ENCODE data around the gene ZNF419. TPM values are rescaled to one million over a fixed set of nuclear protein-coding genes. Genes with fewer than 3 reads are reported as not detected.
"Not testable (repeated sequence)": the region's sequence is repeated elsewhere in the genome, so short reads cannot be mapped to it uniquely, and the experiment has no call there.

ZNF419 gene
- polyA plus RNA-seq (2013, experiment 1 of 2): 5.6 TPM
- 5.6 TPM for polyA plus RNA-seq (2013, experiment 2 of 2)

DNA sequence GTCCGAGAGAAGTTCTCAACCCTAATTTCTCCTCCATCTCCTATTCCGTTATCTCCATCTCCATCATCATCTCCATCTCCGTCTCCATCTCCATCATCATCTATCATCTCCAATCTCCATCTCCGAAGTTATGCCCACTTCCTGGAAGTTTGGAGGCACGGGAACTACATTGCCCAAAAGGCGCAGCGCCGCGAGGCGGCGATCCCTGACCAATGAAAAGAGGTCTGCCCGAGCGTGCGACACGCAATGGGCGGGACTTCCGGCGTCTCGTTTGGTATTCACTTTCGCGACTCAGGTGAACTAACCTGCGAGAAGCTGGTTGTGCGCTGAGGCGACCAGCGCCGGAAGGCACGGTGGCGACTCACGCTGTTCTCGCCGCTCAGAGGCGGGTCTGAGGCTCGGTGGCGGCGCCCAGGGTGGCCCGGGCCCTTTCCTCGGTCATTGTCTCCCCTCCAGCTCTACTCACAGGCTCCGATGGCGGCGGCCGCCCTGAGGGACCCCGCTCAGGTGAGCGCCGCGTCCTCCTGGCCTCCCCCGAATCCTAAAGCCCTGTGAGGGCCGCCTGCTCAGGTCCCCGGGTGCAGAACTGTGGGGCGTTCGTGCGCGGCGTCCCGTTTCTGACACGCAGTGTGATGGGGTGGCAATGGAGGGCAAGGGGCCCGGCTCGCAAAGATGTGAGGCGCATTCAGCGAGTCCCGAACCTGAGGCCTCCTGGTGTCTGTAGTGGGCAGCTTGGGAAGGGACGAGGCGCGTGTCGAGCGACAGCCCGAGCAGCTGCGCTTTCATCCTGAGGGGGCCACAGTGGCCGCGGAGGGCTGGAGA lies at the start of gene ZNF419:
ZNF419 (plus strand) TSS at position 274 of the 822 bp plus-strand sequence; CDS start at position 475, 201 bp downstream.
- H3K14ac ChIP-seq (ENCODE audit: low read length in 2 of 2): peak within 1 kb of the TSS; percentile 15 to 93
- WGBS: 2% methylated on average over 37 of the region's 69 CpGs
- not testable (repeated sequence) for H2BK120ac ChIP-seq (ENCODE audit: low read depth, low read length)

DNA sequence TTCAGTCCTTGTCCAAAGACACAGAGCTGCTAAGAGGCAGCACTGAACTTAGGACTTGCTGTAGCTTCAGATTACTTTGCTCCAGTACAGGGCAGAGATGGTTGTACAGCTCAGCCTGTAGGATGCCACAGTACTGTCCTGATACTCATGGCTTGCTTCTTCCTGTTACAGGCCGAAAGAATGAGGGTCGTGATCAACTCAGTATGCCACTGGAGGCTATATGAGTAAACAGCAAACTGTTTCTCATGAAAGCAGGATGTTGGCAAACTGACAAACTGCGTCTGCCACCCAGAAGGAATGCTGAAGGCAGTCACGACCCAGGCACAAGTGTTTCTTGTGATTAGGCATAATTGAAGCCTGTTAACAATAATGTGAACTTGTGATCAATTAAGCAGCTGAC lies 49.6 kb upstream of the ZNF419 start:
- Histone ChIP-seq H3K9ac (ENCODE audit: low read length) (no peak overlapping the region), H3K79me1 (replicated peaks; ENCODE audit: low read length, poor library complexity, severe bottlenecking) (peaks cover 34% of the 10 kb centered on the region), H3K9me3 (ENCODE audit: control insufficient read depth, low read length) (peaks cover 16% of the 10 kb centered on the region), H2BK15ac (ENCODE audit: low read depth, poor library complexity, severe bottlenecking) (no peak overlapping the region), H3K4me1 (ENCODE audit: control insufficient read depth, insufficient read depth, low read depth, low read length) (peaks cover 2% of the 10 kb centered on the region), H2BK12ac (ENCODE audit: low read length in 2 of 2) (no peak overlapping the region), H2AK5ac (ENCODE audit: low read length, severe bottlenecking) (no peak overlapping the region), H3K4me3 (ENCODE audit: insufficient read depth in 1 of 2, low read depth in 1 of 2, low read length in 2 of 2) (no peak overlapping the region), H3K23ac (ENCODE audit: low read length in 2 of 2) (no peak overlapping the region), H4K91ac (ENCODE audit: low read length) (no peak overlapping the region), H2BK5ac (ENCODE audit: low read depth, low read length, poor library complexity, severe bottlenecking) (no peak overlapping the region), H3K4me2 (ENCODE audit: low read length, poor library complexity, severe bottlenecking) (no peak overlapping the region), H3K27me3 (ENCODE audit: control insufficient read depth in 1 of 2, insufficient read depth in 1 of 2, low read length in 2 of 2) (no peaks in the 10 kb centered on the region), H4K8ac (ENCODE audit: low read length) (no peak overlapping the region), H3K14ac (ENCODE audit: low read length in 2 of 2) (no peak overlapping the region), H3K18ac (ENCODE audit: low read depth in 1 of 2, low read length in 2 of 2) (no peak overlapping the region), H2BK120ac (ENCODE audit: low read depth, low read length) (no peak overlapping the region), H3K36me3 (ENCODE audit: control insufficient read depth in 1 of 2, insufficient read depth in 2 of 2, low read depth in 1 of 2, low read length in 2 of 2) (peaks cover 36 to 44% of the 10 kb centered on the region in 2 experiments), H3K27ac (ENCODE audit: low read length, poor library complexity, severe bottlenecking) (no peak overlapping the region), H3K4ac (ENCODE audit: low read depth in 1 of 2, low read length in 2 of 2) (no peak overlapping the region), H2AFZ (ENCODE audit: low read depth, low read length) (no peak overlapping the region)
- no peak for DNase-seq
- WGBS: 92% methylated on average over 3 of the region's 4 CpGs

More for the DNA sequence above, at the start of gene ZNF419:
- peak within 1 kb of the TSS; percentile 100 for H2AFZ ChIP-seq (ENCODE audit: low read depth, low read length)
- H3K4me1 ChIP-seq (ENCODE audit: control insufficient read depth, insufficient read depth, low read depth, low read length); H3K27me3 ChIP-seq (ENCODE audit: control insufficient read depth in 1 of 2, insufficient read depth in 1 of 2, low read length in 2 of 2); H2BK5ac ChIP-seq (ENCODE audit: low read depth, low read length, poor library complexity, severe bottlenecking); H2BK12ac ChIP-seq (ENCODE audit: low read length in 2 of 2); H3K9me3 ChIP-seq (ENCODE audit: control insufficient read depth, low read length); H3K27ac ChIP-seq (ENCODE audit: low read length, poor library complexity, severe bottlenecking): not testable (repeated sequence)
- peak; percentile 85 for DNase-seq
- peak within 1 kb of the TSS; percentile 89 for H4K91ac ChIP-seq (ENCODE audit: low read length)
- peaks cover 20% of the 10 kb centered on the region for H3K79me1 ChIP-seq (replicated peaks; ENCODE audit: low read length, poor library complexity, severe bottlenecking)
- peak within 1 kb of the TSS; percentile 23 for H2BK15ac ChIP-seq (ENCODE audit: low read depth, poor library complexity, severe bottlenecking)
- peak within 1 kb of the TSS in 1 of 2 experiments; percentile 79 for H3K4ac ChIP-seq (ENCODE audit: low read depth in 1 of 2, low read length in 2 of 2)
- H4K8ac ChIP-seq (ENCODE audit: low read length): peak within 1 kb of the TSS; percentile 93
- H3K9ac ChIP-seq (ENCODE audit: low read length): peak within 1 kb of the TSS; percentile 93
- H3K18ac ChIP-seq (ENCODE audit: low read depth in 1 of 2, low read length in 2 of 2): peak within 1 kb of the TSS; percentile 94 to 95
- peak within 1 kb of the TSS; percentile 98 to 99 for H3K4me3 ChIP-seq (ENCODE audit: insufficient read depth in 1 of 2, low read depth in 1 of 2, low read length in 2 of 2)
- peak within 1 kb of the TSS; percentile 60 for H2AK5ac ChIP-seq (ENCODE audit: low read length, severe bottlenecking)
- peak within 1 kb of the TSS; percentile 58 for H3K4me2 ChIP-seq (ENCODE audit: low read length, poor library complexity, severe bottlenecking)
- peak within 1 kb of the TSS in 1 of 2 experiments; percentile 89 for H3K23ac ChIP-seq (ENCODE audit: low read length in 2 of 2)
- H3K36me3 ChIP-seq (ENCODE audit: control insufficient read depth in 1 of 2, insufficient read depth in 2 of 2, low read depth in 1 of 2, low read length in 2 of 2): peaks cover 26% of the 10 kb centered on the region in 2 experiments

DNA sequence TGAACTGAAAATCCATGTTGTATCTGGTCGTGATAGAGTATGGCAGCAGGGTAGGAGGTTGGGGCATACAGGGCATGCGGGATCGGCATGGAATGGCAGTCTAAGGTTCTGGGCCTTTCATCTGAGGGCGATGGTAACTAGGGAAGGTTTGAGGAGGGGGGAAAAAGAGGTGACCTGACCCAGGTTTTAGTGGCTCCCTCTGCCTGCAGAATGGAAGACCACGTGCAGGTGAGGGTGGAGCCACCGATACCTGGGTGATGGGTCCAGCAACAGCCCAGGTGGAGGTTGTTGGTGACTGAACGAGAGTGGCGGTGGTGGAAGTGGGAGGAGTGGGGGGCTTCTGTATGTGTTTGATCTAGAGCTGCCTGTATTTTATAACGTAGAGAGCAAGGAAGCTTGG lies 48.6 kb upstream of the ZNF419 start:
- Histone ChIP-seq H3K4ac (ENCODE audit: low read depth in 1 of 2, low read length in 2 of 2) (no peak overlapping the region), H3K27ac (ENCODE audit: low read length, poor library complexity, severe bottlenecking) (no peak overlapping the region), H4K8ac (ENCODE audit: low read length) (no peak overlapping the region), H2AFZ (ENCODE audit: low read depth, low read length) (no peak overlapping the region), H3K4me3 (ENCODE audit: insufficient read depth in 1 of 2, low read depth in 1 of 2, low read length in 2 of 2) (no peak overlapping the region), H3K9me3 (ENCODE audit: control insufficient read depth, low read length) (peaks cover 26% of the 10 kb centered on the region), H3K4me1 (ENCODE audit: control insufficient read depth, insufficient read depth, low read depth, low read length) (peaks cover 2% of the 10 kb centered on the region), H3K36me3 (ENCODE audit: control insufficient read depth in 1 of 2, insufficient read depth in 2 of 2, low read depth in 1 of 2, low read length in 2 of 2) (peaks cover 46 to 53% of the 10 kb centered on the region in 2 experiments), H3K9ac (ENCODE audit: low read length) (no peak overlapping the region), H3K18ac (ENCODE audit: low read depth in 1 of 2, low read length in 2 of 2) (no peak overlapping the region), H2BK12ac (ENCODE audit: low read length in 2 of 2) (no peak overlapping the region), H3K4me2 (ENCODE audit: low read length, poor library complexity, severe bottlenecking) (no peak overlapping the region), H4K91ac (ENCODE audit: low read length) (no peak overlapping the region), H3K27me3 (ENCODE audit: control insufficient read depth in 1 of 2, insufficient read depth in 1 of 2, low read length in 2 of 2) (no peaks in the 10 kb centered on the region), H2BK120ac (ENCODE audit: low read depth, low read length) (no peak overlapping the region), H2AK5ac (ENCODE audit: low read length, severe bottlenecking) (no peak overlapping the region), H3K79me1 (replicated peaks; ENCODE audit: low read length, poor library complexity, severe bottlenecking) (peaks cover 43% of the 10 kb centered on the region), H3K14ac (ENCODE audit: low read length in 2 of 2) (no peak overlapping the region), H2BK5ac (ENCODE audit: low read depth, low read length, poor library complexity, severe bottlenecking) (no peak overlapping the region), H2BK15ac (ENCODE audit: low read depth, poor library complexity, severe bottlenecking) (no peak overlapping the region), H3K23ac (ENCODE audit: low read length in 2 of 2) (no peak overlapping the region)
- 96% methylated on average over 9 of the region's 9 CpGs for WGBS
- DNase-seq: no peak

DNA sequence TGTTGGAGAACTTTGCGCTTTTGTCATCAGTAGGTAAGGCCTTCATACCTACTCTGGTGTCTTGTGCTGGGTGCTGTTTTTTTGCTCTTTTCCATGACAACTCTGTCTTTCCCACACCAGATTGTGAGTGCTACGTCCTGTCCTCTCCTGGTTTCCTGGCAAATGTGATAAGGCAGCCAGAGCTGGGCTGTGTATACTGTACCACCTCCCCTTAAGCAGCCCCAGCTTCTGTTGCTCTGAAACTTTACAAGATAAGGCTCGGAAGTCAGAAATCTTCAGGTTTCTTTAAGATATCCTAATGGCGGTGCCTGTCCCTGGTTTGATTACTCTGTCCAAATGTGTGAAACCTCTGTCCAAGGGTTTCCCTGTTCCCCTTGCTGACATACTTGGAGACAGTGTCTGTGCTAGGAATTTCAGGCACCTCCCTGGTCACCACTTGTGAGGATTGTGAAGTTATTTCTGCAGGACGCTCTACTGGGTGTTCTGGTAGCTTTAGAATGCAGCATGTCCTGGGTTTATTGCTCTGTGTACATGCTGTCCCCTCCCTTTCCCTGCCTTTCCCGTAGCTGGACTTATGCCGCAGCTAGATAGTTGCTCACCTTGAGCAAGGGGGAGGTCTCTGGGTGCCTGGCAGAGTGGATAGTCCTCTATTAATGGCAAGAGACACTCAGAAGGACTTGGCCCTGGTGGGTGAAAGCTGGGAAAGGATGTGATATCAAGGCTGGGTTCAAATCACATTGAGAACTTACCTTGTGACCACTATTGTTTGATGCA lies 45.4 kb upstream of the ZNF419 start:
- Histone ChIP-seq H3K4me1 (ENCODE audit: control insufficient read depth, insufficient read depth, low read depth, low read length) (no peaks in the 10 kb centered on the region), H3K36me3 (ENCODE audit: control insufficient read depth in 1 of 2, insufficient read depth in 2 of 2, low read depth in 1 of 2, low read length in 2 of 2) (peaks cover 65 to 71% of the 10 kb centered on the region in 2 experiments), H3K79me1 (replicated peaks; ENCODE audit: low read length, poor library complexity, severe bottlenecking) (peaks cover 54% of the 10 kb centered on the region), H3K4ac (ENCODE audit: low read depth in 1 of 2, low read length in 2 of 2) (no peak overlapping the region), H2BK120ac (ENCODE audit: low read depth, low read length) (no peak overlapping the region), H3K14ac (ENCODE audit: low read length in 2 of 2) (no peak overlapping the region), H3K27ac (ENCODE audit: low read length, poor library complexity, severe bottlenecking) (no peak overlapping the region), H2AFZ (ENCODE audit: low read depth, low read length) (no peak overlapping the region), H4K91ac (ENCODE audit: low read length) (no peak overlapping the region), H3K27me3 (ENCODE audit: control insufficient read depth in 1 of 2, insufficient read depth in 1 of 2, low read length in 2 of 2) (no peaks in the 10 kb centered on the region), H2BK15ac (ENCODE audit: low read depth, poor library complexity, severe bottlenecking) (no peak overlapping the region), H4K8ac (ENCODE audit: low read length) (no peak overlapping the region), H3K9me3 (ENCODE audit: control insufficient read depth, low read length) (peaks cover 54% of the 10 kb centered on the region), H3K9ac (ENCODE audit: low read length) (no peak overlapping the region), H3K4me3 (ENCODE audit: insufficient read depth in 1 of 2, low read depth in 1 of 2, low read length in 2 of 2) (no peak overlapping the region), H2AK5ac (ENCODE audit: low read length, severe bottlenecking) (no peak overlapping the region), H3K4me2 (ENCODE audit: low read length, poor library complexity, severe bottlenecking) (no peak overlapping the region), H2BK12ac (ENCODE audit: low read length in 2 of 2) (no peak overlapping the region), H2BK5ac (ENCODE audit: low read depth, low read length, poor library complexity, severe bottlenecking) (no peak overlapping the region), H3K23ac (ENCODE audit: low read length in 2 of 2) (no peak overlapping the region), H3K18ac (ENCODE audit: low read depth in 1 of 2, low read length in 2 of 2) (no peak overlapping the region)
- DNase-seq: no peak
- 79% methylated on average over 7 of the region's 7 CpGs for WGBS

Measured in mesenchymal stem cell (in vitro differentiated cells and primary cell).